DND-41 (cell line): ENCODE data around the gene PCDHA8.
A peak's percentile ranks its signal among the peaks of the same experiment; 100 is the strongest.
"Not testable (repeated sequence)": the region's sequence is repeated elsewhere in the genome, so short reads cannot be mapped to it uniquely, and the experiment has no call there.

Experiments
- ATAC-seq: fragments of 200-7000 bp; cut with Tn5 transposase; 3 replicates; pipeline ENCODE4 v1.9.1; 2021; ENCODE audit warnings: low read depth; ENCODE audit not compliant: insufficient read depth
- DNase-seq: peaks from one replicate; pipeline ENCODE4 v3.0.0-alpha.2; 2020
- H2AFZ ChIP-seq: 2 replicates; pipeline ENCODE4 v1.6.0; 2012; ENCODE audit warnings: low read depth, low read length
- H3K27ac ChIP-seq: 2 replicates; pipeline ENCODE4 v1.5.1; 2012; ENCODE audit warnings: low read length, inconsistent platforms
- H3K27me3 ChIP-seq: fragments of 200-600 bp; sonication (generic); 2 replicates; pipeline ENCODE4 v1.6.0; 2012; ENCODE audit warnings: low read length, mild to moderate bottlenecking, inconsistent platforms; ENCODE audit not compliant: insufficient read depth, poor library complexity
- H3K36me3 ChIP-seq: 2 replicates; pipeline ENCODE4 v1.5.1; 2012; ENCODE audit warnings: low read length, inconsistent platforms; ENCODE audit not compliant: insufficient read depth
- H3K4me1 ChIP-seq: 2 replicates; pipeline ENCODE4 v1.5.1; 2012; ENCODE audit warnings: mild to moderate bottlenecking, low read length; ENCODE audit not compliant: insufficient read depth
- H3K4me2 ChIP-seq: 2 replicates; pipeline ENCODE4 v1.6.0; 2012; ENCODE audit warnings: mild to moderate bottlenecking, moderate library complexity, low read length, inconsistent platforms; ENCODE audit not compliant: insufficient read depth
- H3K4me3 ChIP-seq, 2 experiments: fragments of 200-600 bp in 1 of 2; shearing (Covaris generic) in 1 of 2; 2 replicates each; pipeline ENCODE4 v1.5.1; 2012 to 2016; ENCODE audit warnings: inconsistent platforms in 2 of 2, low read length in 2 of 2, mild to moderate bottlenecking in 2 of 2, low read depth in 1 of 2, moderate library complexity in 1 of 2
- H3K79me2 ChIP-seq: 2 replicates; pipeline ENCODE4 v1.6.0; 2012; ENCODE audit warnings: low read length, inconsistent platforms; ENCODE audit not compliant: insufficient read depth
- H3K9ac ChIP-seq: 2 replicates; pipeline ENCODE4 v1.6.0; 2012; ENCODE audit warnings: low read depth, mild to moderate bottlenecking, inconsistent platforms, low read length, moderate library complexity
- H3K9me3 ChIP-seq: 2 replicates; pipeline ENCODE4 v1.5.1; 2012; ENCODE audit warnings: low read length, moderate library complexity, mild to moderate bottlenecking, inconsistent platforms; ENCODE audit not compliant: insufficient read depth, severe bottlenecking
- H4K20me1 ChIP-seq: 2 replicates; pipeline ENCODE4 v1.6.0; 2012; ENCODE audit warnings: low read length; ENCODE audit not compliant: insufficient read depth
- CTCF ChIP-seq: IDR thresholded peaks from 2 replicates; pipeline ENCODE4 v1.5.1; 2012; ENCODE audit warnings: borderline replicate concordance, low read length, moderate library complexity, mild to moderate bottlenecking; ENCODE audit not compliant: poor library complexity, severe bottlenecking; ENCODE audit errors: extremely low read depth
- EZH2 ChIP-seq: IDR thresholded peaks from 3 replicates; pipeline ENCODE4 v1.6.1; 2012; ENCODE audit warnings: borderline replicate concordance, low read depth, mild to moderate bottlenecking, moderate library complexity, low read length, inconsistent platforms; ENCODE audit not compliant: severe bottlenecking

Gene PCDHA8

GRCh38 chr5:140802781-140803271 lies 38.2 kb upstream of the PCDHA8 start:
- Histone ChIP-seq H4K20me1 (no peaks in the 10 kb centered on the region), H3K79me2 (no peaks in the 10 kb centered on the region), H3K27me3 (no peaks in the 10 kb centered on the region), H3K27ac (no peak overlapping the region), H3K4me2 (no peak overlapping the region), H3K4me3 (no peak overlapping the region), H3K9me3 (no peaks in the 10 kb centered on the region), H2AFZ (no peak overlapping the region), H3K36me3 (no peaks in the 10 kb centered on the region), H3K9ac (no peak overlapping the region), H3K4me1 (no peaks in the 10 kb centered on the region)
- ATAC-seq: no peak
- TF ChIP-seq CTCF (no peak), EZH2 (no peak)
- no peak for DNase-seq

- Histone ChIP-seq H3K27ac (no peak within 1 kb of the TSS), H3K27me3 (no peaks in the 10 kb centered on the region), H3K9me3 (no peaks in the 10 kb centered on the region), H4K20me1 (no peaks in the 10 kb centered on the region), H2AFZ (no peak within 1 kb of the TSS), H3K9ac (no peak within 1 kb of the TSS), H3K4me2 (no peak within 1 kb of the TSS), H3K4me1 (no peaks in the 10 kb centered on the region), H3K79me2 (no peaks in the 10 kb centered on the region), H3K36me3 (no peaks in the 10 kb centered on the region), H3K4me3 (no peak within 1 kb of the TSS)
- no peak for DNase-seq
- ATAC-seq: no peak
- TF ChIP-seq CTCF (peak; percentile 57), EZH2 (no peak)
These were observed 33.9 kb upstream of the PCDHA8 start, which contains the start of gene PCDHA4 for GRCh38 chr5:140806834-140807775. Gene PCDHA4 (plus strand): TSS chr5:140807068.

- not testable (repeated sequence) for H3K4me1 ChIP-seq, H3K9ac ChIP-seq, H4K20me1 ChIP-seq, H3K79me2 ChIP-seq, H3K4me2 ChIP-seq, H3K4me3 ChIP-seq, H3K9me3 ChIP-seq, ATAC-seq, H2AFZ ChIP-seq, H3K36me3 ChIP-seq, DNase-seq, H3K27me3 ChIP-seq, H3K27ac ChIP-seq
These were observed 32.6 kb upstream of the PCDHA8 start for GRCh38 chr5:140808241-140808888.

- H3K4me1 ChIP-seq: no peaks in the 10 kb centered on the region
- H3K9ac ChIP-seq: no peak overlapping the region
- H3K36me3 ChIP-seq: no peaks in the 10 kb centered on the region
- H2AFZ ChIP-seq: no peak overlapping the region
- H3K4me2 ChIP-seq: no peak overlapping the region
- H4K20me1 ChIP-seq: no peaks in the 10 kb centered on the region
- TF ChIP-seq EZH2 (no peak), CTCF (no peak)
- H3K27ac ChIP-seq: no peak overlapping the region
- H3K9me3 ChIP-seq: no peaks in the 10 kb centered on the region
- no peak overlapping the region for H3K4me3 ChIP-seq
- H3K79me2 ChIP-seq: no peaks in the 10 kb centered on the region
- DNase-seq (no peak), ATAC-seq (no peak)
- no peaks in the 10 kb centered on the region for H3K27me3 ChIP-seq
These were observed 32.1 kb upstream of the PCDHA8 start for GRCh38 chr5:140808889-140809291.
